OCI-LY1 (cell line): ENCODE data around the gene JAKMIP1.

ENCODE experiments used
- CTCF ChIP-seq: fragments of 200-600 bp; sonication (generic), shearing (Covaris generic); IDR thresholded peaks from 2 replicates; pipeline ENCODE4 v1.5.1; 2017; ENCODE audit warnings: mild to moderate bottlenecking, antibody characterized with exemption, low read length, moderate library complexity, mixed read lengths
- EZH2 ChIP-seq: fragments of 200-600 bp; sonication (generic), shearing (Covaris generic); IDR thresholded peaks from 2 replicates; pipeline ENCODE4 v1.8.0; 2017; ENCODE audit warnings: borderline replicate concordance, mixed run types, mild to moderate bottlenecking, antibody characterized with exemption, low read length, moderate library complexity, mixed read lengths

DNA sequence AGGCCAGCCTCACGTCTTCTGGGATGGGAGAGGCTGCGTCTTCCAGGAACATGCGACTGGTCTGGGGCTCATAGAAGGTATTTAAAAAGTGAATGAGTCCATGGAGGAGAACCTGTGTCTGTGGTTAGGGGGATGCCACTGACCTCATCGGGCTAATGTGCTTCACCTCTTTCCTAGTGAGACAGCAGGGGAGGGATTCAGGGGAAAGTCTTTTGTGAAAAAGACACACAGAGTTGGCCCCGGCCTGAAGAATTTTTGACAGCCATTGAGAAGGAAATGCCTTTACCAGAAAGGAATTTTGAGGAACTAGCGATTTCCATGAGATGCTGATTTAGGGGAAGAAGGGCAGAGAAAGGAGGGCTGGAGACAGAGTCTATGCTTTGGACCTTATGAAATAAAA is 171.1 kb downstream of the JAKMIP1 start:
- TF ChIP-seq CTCF (no peak), EZH2 (no peak)
